ENCODE measurements around the gene SLFN12. TPM values are rescaled to one million over a fixed set of nuclear protein-coding genes. Genes with fewer than 3 reads are reported as not detected.

Gene SLFN12
- total RNA-seq, 1 experiment from 2014 or later = 14.5 TPM

DNA sequence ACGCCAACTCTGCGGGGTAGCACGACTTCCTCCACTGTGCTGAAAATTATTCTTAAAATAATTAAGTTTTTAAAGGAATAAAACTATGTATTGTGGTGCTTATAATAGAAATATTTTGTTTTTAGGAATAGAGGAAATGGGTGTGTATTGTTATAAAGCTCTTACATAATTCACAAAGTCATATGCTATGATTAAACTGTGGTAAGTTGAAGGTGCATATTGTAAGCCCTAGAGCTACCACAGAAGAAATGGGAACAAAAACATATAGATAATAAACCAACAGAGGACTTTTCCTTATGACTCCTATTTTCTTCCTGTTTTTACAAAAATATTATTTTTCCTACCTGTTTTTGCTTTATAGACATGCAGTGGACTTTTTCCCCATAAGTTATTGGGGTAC, 54.6 kb downstream of the SLFN12 start:
- Mint-ChIP-seq H3K27ac (no peak overlapping the region), H3K27me3 (ENCODE audit: low read depth) (peaks cover 55% of the 10 kb centered on the region), H3K9me3 (peaks cover 0 to 14% of the 10 kb centered on the region in 2 experiments; a peak in 4 of 5 replicates), H3K36me3 (ENCODE audit: insufficient read depth in 1 of 3, low read depth in 3 of 3) (no peaks in the 10 kb centered on the region; a peak in 2 of 7 replicates), H3K4me3 (no peak overlapping the region), H3K4me1 (peaks cover 6 to 11% of the 10 kb centered on the region in 2 experiments)
- Histone ChIP-seq H3K27ac (ENCODE audit: insufficient read length, low read depth, low read length) (no peak overlapping the region), H3K27me3 (ENCODE audit: insufficient read depth, low read length) (peaks cover 25% of the 10 kb centered on the region), H4K20me1 (ENCODE audit: control insufficient read depth, insufficient read depth, insufficient read length) (no peaks in the 10 kb centered on the region), H3K23ac (ENCODE audit: insufficient read length, low read depth, low read length) (no peak overlapping the region), H3K9ac (ENCODE audit: extremely low read depth, insufficient read length, low read length) (no peak overlapping the region), H3K56ac (ENCODE audit: insufficient read length, low read depth, low read length) (no peak overlapping the region), H4K8ac (replicated peaks; ENCODE audit: insufficient read length, low read depth, low read length) (no peak overlapping the region), H3K14ac (ENCODE audit: insufficient read depth, low read length) (no peak overlapping the region), H2BK15ac (ENCODE audit: low read depth, low read length) (no peak overlapping the region), H3K18ac (ENCODE audit: insufficient read length, low read depth, low read length) (no peak overlapping the region), H4K91ac (ENCODE audit: insufficient read length, low read depth, low read length) (no peak overlapping the region), H3K4me1 (ENCODE audit: insufficient read depth, low read length) (no peaks in the 10 kb centered on the region), H2BK12ac (ENCODE audit: insufficient read length, low read depth, low read length) (no peak overlapping the region), H3K4ac (ENCODE audit: low read depth, low read length) (no peak overlapping the region), H3K79me2 (ENCODE audit: insufficient read depth, low read length) (no peaks in the 10 kb centered on the region), H2AK5ac (ENCODE audit: insufficient read length, low read length) (no peak overlapping the region), H2BK120ac (ENCODE audit: low read depth, low read length, poor library complexity, severe bottlenecking) (no peak overlapping the region), H2BK20ac (ENCODE audit: low read depth, low read length, poor library complexity, severe bottlenecking) (no peak overlapping the region), H2AFZ (ENCODE audit: low read length) (no peak overlapping the region), H3K23me2 (ENCODE audit: insufficient read length, low read depth, low read length, poor library complexity, severe bottlenecking) (peaks cover 11% of the 10 kb centered on the region), H3K9me3 (ENCODE audit: control insufficient read depth, low read depth, low read length) (no peaks in the 10 kb centered on the region), H3K79me1 (ENCODE audit: insufficient read depth, low read depth, low read length, poor library complexity, severe bottlenecking) (no peaks in the 10 kb centered on the region), H3T11ph (ENCODE audit: low read length) (no peak overlapping the region), H2BK5ac (ENCODE audit: insufficient read length, low read length) (no peak overlapping the region), H4K5ac (ENCODE audit: insufficient read length, low read depth, low read length) (no peak overlapping the region), H3K4me2 (ENCODE audit: insufficient read depth, insufficient read length, low read length) (no peak overlapping the region)
- DNase-seq = no peak
- TF ChIP-seq, protein P1, sequence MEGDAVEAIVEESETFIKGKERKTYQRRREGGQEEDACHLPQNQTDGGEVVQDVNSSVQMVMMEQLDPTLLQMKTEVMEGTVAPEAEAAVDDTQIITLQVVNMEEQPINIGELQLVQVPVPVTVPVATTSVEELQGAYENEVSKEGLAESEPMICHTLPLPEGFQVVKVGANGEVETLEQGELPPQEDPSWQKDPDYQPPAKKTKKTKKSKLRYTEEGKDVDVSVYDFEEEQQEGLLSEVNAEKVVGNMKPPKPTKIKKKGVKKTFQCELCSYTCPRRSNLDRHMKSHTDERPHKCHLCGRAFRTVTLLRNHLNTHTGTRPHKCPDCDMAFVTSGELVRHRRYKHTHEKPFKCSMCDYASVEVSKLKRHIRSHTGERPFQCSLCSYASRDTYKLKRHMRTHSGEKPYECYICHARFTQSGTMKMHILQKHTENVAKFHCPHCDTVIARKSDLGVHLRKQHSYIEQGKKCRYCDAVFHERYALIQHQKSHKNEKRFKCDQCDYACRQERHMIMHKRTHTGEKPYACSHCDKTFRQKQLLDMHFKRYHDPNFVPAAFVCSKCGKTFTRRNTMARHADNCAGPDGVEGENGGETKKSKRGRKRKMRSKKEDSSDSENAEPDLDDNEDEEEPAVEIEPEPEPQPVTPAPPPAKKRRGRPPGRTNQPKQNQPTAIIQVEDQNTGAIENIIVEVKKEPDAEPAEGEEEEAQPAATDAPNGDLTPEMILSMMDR (conservative IDR thresholded peaks at IDR 0.05) = no peak
- no CpG with 5 or more reads among the region's 3 CpGs for WGBS (ENCODE audit: extremely low coverage, insufficient read length, low lambda C conversion rate)

All from H9 (cell line).